K562 (cell line): ENCODE measurements around the gene ZNF814. TPM values are rescaled to one million over a fixed set of nuclear protein-coding genes. Genes with fewer than 3 reads are reported as not detected.
A peak's percentile ranks its signal among the peaks of the same experiment; 100 is the strongest.

ENCODE experiments used
- BACH1 ChIP-seq: fragments of 200-800 bp; sonication (Bioruptor generic); IDR thresholded peaks from 2 replicates; pipeline ENCODE4 v1.6.1; 2016; ENCODE audit warnings: missing genetic modification characterization, missing compliant biosample characterization
- CHD2 ChIP-seq: IDR thresholded peaks from 2 replicates; pipeline ENCODE4 v1.6.1; 2011; ENCODE audit warnings: low read depth, low read length
- ETV5 ChIP-seq: sonication (generic); formaldehyde crosslinking; IDR thresholded peaks from 2 replicates; pipeline ENCODE4 v1.4.0; 2020; ENCODE audit warnings: low read depth, mild to moderate bottlenecking, missing genetic modification reagents
- HDAC1 ChIP-seq, 2 experiments: fragments of 450-650 bp; IDR thresholded peaks; 2 replicates each; pipeline ENCODE4 v1.6.1; 2016 to 2017; ENCODE audit warnings: inconsistent platforms in 1 of 2, mild to moderate bottlenecking in 1 of 2, moderate library complexity in 1 of 2
- HNRNPLL ChIP-seq: fragments of 200-400 bp; formaldehyde crosslinking; IDR thresholded peaks from 2 replicates; pipeline ENCODE4 v1.6.1; 2017; ENCODE audit warnings: low read length, low read depth, mild to moderate bottlenecking; ENCODE audit not compliant: poor library complexity, severe bottlenecking
- polyA plus RNA-seq, 8 experiments: library from polyadenylated mRNA; depleted of rRNA in 4 of 8; stranded (reverse) in 5 of 8; unstranded in 3 of 8; fragments of >200 nt; fragmentation: Nextera tagmentation in 2 of 8; fragmentation: Illumina TruSeq in 1 of 8; extraction: Ambion mirVana in 2 of 8; extraction: Trizol in 1 of 8; gene quantifications; 2 replicates each; pipeline versions ENCODE4 v1.2.1 to v1.2.3, GENCODE V29; 2011 to 2014; ENCODE audit warnings: inconsistent platforms in 1 of 8, missing spikeins in 1 of 8
- total RNA-seq, 7 experiments: library from RNA; depleted of rRNA in 6 of 7; stranded (reverse); fragments of >200 nt in 6 of 7; fragmentation: Illumina TruSeq in 2 of 7; extraction: Trizol in 2 of 7; gene quantifications; 2 replicates each; pipeline versions ENCODE4 v1.2.1 to v1.2.3, GENCODE V29; 2011 to 2021; ENCODE audit warnings: low replicate concordance in 1 of 7
- TF ChIP-seq, protein P1 (sequence below), 3 experiments: fragments of 200-800 bp in 1 of 3; fragments of 250-450 bp in 1 of 3; fragments of 450-650 bp in 1 of 3; sonication (Bioruptor Pico) in 1 of 3; sonication (Bioruptor generic) in 1 of 3; formaldehyde crosslinking in 1 of 3; IDR thresholded peaks; 2 replicates each; pipeline versions ENCODE4 v1.6.1 to v1.8.0; 2016 to 2022; ENCODE audit warnings: mild to moderate bottlenecking in 2 of 3, missing genetic modification characterization in 2 of 3, missing compliant biosample characterization in 1 of 3, moderate library complexity in 1 of 3
- TF ChIP-seq, protein P2 (sequence below): sonication (generic); formaldehyde crosslinking; IDR thresholded peaks from 2 replicates; pipeline ENCODE4 v1.8.1; 2022; ENCODE audit warnings: missing genetic modification reagents
- TF ChIP-seq, protein P3 (sequence below), 2 experiments: fragments of 450-650 bp in 1 of 2; sonication (generic) in 1 of 2; formaldehyde crosslinking in 1 of 2; IDR thresholded peaks; 2 replicates each; pipeline versions ENCODE4 v1.7.1 to v1.9.0; 2016 to 2022; ENCODE audit warnings: inconsistent platforms in 1 of 2, mild to moderate bottlenecking in 1 of 2, missing genetic modification reagents in 1 of 2
- TF ChIP-seq, protein P4 (sequence below), 2 experiments: fragments of 450-650 bp; conservative IDR thresholded peaks; 2 replicates each; pipeline ENCODE4 v1.6.1; 2017; ENCODE audit warnings: mild to moderate bottlenecking in 2 of 2, moderate library complexity in 2 of 2

ZNF814 gene
- total and polyA plus RNA-seq, 9 of the 15 experiments (the other 6 are each of a cell fraction or from before 2014, with no cell fraction given) = 0.42 to 3.5 (median 1.9) TPM

DNA sequence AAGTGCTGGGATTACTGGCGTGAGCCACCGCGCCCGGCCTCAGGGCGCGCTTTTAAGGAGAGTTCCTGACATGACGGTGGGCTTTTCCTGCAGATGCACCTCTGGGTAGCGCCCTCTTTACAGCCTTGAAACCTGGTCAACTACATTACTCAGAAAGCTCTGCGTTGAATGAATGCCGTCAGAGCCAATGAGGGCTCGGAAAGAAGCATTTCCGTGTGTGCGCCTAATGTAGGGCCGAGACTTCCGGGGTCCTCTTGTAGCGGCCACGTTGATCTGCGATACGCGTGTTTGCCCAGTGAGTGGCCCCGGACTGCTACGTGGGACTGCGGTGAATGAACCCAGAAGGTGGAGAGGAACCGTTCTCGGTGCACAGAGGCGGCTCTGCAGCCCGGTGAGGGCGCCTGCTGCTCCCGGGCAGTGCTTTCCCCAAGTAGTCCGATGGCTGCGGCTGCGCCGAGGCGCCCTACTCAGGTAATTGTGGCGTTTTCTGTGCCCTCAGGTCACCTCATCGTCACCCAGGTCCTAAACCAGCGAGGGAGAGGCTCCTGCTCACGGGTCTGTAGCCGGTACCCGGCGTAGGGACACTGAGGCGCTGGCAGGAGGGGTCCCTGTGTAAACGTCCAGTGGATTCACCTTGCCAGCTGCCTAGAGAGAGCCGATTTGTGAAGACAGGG, 69.2 kb downstream of the ZNF814 start (continued):
- TF ChIP-seq, protein P1, sequence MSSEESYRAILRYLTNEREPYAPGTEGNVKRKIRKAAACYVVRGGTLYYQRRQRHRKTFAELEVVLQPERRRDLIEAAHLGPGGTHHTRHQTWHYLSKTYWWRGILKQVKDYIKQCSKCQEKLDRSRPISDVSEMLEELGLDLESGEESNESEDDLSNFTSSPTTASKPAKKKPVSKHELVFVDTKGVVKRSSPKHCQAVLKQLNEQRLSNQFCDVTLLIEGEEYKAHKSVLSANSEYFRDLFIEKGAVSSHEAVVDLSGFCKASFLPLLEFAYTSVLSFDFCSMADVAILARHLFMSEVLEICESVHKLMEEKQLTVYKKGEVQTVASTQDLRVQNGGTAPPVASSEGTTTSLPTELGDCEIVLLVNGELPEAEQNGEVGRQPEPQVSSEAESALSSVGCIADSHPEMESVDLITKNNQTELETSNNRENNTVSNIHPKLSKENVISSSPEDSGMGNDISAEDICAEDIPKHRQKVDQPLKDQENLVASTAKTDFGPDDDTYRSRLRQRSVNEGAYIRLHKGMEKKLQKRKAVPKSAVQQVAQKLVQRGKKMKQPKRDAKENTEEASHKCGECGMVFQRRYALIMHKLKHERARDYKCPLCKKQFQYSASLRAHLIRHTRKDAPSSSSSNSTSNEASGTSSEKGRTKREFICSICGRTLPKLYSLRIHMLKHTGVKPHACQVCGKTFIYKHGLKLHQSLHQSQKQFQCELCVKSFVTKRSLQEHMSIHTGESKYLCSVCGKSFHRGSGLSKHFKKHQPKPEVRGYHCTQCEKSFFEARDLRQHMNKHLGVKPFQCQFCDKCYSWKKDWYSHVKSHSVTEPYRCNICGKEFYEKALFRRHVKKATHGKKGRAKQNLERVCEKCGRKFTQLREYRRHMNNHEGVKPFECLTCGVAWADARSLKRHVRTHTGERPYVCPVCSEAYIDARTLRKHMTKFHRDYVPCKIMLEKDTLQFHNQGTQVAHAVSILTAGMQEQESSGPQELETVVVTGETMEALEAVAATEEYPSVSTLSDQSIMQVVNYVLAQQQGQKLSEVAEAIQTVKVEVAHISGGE (CRISPR knock-in tag; IDR thresholded peaks at IDR 0.05) = peak in 2 of 3 experiments; percentile 50 to 92; a peak in 5 of 6 replicates
- TF ChIP-seq, protein P2, sequence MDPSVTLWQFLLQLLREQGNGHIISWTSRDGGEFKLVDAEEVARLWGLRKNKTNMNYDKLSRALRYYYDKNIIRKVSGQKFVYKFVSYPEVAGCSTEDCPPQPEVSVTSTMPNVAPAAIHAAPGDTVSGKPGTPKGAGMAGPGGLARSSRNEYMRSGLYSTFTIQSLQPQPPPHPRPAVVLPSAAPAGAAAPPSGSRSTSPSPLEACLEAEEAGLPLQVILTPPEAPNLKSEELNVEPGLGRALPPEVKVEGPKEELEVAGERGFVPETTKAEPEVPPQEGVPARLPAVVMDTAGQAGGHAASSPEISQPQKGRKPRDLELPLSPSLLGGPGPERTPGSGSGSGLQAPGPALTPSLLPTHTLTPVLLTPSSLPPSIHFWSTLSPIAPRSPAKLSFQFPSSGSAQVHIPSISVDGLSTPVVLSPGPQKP (CRISPR knock-in tag) = no peak
- TF ChIP-seq, protein P3, sequence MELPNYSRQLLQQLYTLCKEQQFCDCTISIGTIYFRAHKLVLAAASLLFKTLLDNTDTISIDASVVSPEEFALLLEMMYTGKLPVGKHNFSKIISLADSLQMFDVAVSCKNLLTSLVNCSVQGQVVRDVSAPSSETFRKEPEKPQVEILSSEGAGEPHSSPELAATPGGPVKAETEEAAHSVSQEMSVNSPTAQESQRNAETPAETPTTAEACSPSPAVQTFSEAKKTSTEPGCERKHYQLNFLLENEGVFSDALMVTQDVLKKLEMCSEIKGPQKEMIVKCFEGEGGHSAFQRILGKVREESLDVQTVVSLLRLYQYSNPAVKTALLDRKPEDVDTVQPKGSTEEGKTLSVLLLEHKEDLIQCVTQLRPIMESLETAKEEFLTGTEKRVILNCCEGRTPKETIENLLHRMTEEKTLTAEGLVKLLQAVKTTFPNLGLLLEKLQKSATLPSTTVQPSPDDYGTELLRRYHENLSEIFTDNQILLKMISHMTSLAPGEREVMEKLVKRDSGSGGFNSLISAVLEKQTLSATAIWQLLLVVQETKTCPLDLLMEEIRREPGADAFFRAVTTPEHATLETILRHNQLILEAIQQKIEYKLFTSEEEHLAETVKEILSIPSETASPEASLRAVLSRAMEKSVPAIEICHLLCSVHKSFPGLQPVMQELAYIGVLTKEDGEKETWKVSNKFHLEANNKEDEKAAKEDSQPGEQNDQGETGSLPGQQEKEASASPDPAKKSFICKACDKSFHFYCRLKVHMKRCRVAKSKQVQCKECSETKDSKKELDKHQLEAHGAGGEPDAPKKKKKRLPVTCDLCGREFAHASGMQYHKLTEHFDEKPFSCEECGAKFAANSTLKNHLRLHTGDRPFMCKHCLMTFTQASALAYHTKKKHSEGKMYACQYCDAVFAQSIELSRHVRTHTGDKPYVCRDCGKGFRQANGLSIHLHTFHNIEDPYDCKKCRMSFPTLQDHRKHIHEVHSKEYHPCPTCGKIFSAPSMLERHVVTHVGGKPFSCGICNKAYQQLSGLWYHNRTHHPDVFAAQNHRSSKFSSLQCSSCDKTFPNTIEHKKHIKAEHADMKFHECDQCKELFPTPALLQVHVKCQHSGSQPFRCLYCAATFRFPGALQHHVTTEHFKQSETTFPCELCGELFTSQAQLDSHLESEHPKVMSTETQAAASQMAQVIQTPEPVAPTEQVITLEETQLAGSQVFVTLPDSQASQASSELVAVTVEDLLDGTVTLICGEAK (IDR thresholded peaks at IDR 0.05) = peak; percentile 96
- TF ChIP-seq, protein P3 (CRISPR knock-in tag; IDR thresholded peaks at IDR 0.05) = no peak
- TF ChIP-seq, protein P4, sequence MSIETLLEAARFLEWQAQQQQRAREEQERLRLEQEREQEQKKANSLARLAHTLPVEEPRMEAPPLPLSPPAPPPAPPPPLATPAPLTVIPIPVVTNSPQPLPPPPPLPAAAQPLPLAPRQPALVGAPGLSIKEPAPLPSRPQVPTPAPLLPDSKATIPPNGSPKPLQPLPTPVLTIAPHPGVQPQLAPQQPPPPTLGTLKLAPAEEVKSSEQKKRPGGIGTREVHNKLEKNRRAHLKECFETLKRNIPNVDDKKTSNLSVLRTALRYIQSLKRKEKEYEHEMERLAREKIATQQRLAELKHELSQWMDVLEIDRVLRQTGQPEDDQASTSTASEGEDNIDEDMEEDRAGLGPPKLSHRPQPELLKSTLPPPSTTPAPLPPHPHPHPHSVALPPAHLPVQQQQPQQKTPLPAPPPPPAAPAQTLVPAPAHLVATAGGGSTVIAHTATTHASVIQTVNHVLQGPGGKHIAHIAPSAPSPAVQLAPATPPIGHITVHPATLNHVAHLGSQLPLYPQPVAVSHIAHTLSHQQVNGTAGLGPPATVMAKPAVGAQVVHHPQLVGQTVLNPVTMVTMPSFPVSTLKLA (conservative IDR thresholded peaks at IDR 0.05) = peak; percentile 89 to 96
- TF ChIP-seq CHD2 (0 out of 2 replicates have a peak, but pooled peaks have one; percentile 48), BACH1 (no peak), HNRNPLL (peak; percentile 42), HDAC1 (IDR thresholded peaks at IDR 0.05) (peak in 1 of 2 experiments; percentile 96; a peak in 2 of 4 replicates), ETV5 (CRISPR knock-in tag) (0 out of 2 replicates have a peak, but pooled peaks have one; percentile 35)
